CD4-positive, alpha-beta T cell treated with Interferon alpha-2 for 1 hour (primary cell): ENCODE measurements around the gene CIDEA.
"Not testable (repeated sequence)": the region's sequence is repeated elsewhere in the genome, so short reads cannot be mapped to it uniquely, and the experiment has no call there.

Experiments
- DNase-seq, 2 donors: peaks; one replicate each; pipeline ENCODE4 v3.0.0-alpha.2; 2020 to 2022

Gene CIDEA, protein sequence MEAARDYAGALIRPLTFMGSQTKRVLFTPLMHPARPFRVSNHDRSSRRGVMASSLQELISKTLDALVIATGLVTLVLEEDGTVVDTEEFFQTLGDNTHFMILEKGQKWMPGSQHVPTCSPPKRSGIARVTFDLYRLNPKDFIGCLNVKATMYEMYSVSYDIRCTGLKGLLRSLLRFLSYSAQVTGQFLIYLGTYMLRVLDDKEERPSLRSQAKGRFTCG

DNA sequence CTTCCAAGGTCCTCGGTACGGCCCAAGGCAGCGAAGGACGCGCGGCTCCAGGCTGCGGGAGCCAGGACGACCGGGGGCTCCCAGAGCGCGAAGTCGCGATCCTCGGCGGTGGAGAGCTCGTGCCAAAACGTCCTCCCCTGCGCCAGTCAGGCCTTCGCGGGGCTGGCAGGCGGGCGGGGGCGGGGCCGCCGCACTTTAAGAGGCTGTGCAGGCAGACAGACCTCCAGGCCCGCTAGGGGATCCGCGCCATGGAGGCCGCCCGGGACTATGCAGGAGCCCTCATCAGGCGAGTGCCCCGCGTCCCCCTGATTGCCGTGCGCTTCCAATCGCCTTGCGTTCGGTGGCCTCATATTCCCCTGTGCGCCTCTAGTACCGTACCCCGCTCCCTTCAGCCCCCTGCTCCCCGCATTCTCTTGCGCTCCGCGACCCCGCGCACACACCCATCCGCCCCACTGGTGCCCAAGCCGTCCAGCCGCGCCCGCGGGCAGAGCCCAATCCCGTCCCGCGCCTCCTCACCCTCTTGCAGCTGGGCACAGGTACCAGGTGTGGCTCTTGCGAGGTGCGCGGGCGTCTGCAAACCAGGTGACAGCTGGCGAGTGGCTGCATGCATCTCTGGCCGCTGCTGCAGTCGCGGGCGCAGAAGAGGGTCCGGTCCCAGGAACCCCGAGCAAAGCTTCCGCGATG, at the start of gene CIDEA:
Gene CIDEA, plus strand, starts transcription at position 226 of the 684 bp plus-strand sequence. Its CDS starts 23 bp downstream, at position 249.
- no peak for DNase-seq

DNA sequence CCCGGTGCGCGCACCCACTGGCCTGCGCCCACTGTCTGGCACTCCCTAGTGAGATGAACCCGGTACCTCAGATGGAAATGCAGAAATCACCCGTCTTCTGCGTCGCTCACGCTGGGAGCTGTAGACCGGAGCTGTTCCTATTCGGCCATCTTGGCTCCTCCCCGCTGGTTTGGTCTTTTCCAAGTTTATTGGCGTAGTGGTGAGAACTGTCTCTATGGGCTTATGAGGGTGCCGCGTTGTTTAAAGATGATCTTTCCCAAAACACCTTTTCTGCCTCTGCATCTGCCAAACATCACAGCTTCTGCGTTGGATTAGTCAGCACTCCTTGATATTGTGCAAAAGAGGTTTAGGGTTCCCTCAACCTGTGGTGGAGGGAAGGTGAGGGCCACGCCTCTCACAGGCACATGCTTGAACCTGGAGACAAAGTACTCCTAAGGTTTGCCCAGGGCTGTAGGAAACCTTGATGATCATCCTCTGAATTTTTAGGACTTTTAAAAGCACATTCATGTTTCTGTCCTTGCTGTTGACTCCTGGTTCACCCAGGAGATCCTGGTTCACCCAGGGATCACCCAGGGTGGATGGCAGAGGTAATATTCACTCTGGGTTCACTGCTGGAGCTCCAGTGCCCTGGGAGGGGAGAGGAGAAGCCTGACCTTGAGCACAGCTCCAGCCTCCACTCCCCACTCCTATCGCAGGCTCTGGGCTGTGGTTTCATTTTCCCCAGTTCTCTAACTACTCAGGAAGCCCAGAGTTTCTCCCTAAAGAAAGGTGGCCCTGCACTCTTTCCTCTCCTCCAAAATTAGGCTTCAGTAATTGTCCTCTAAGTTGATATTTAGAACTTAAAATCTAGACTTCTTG, 45.6 kb upstream of the CIDEA start:
- not testable (repeated sequence) for DNase-seq

DNA sequence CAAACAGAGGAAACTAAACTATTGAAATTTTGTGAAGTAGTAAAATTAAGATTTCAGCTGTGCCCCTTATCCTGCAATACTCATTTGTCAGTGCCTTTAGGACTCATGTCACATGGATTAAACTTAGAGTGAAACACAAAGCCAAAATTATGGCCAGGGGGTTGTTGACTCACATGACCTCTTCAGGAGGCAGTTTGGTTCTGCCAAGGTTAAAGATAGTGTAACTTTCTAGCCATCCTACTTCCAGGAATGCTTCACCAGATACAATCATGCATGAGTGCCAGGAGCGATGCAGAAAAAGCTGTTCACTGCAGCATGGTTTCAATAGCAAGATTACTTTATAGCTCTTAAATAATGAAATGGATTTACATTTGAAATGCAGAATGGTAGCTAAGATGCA, 41.9 kb upstream of the CIDEA start:
- DNase-seq = not testable (repeated sequence)

DNA sequence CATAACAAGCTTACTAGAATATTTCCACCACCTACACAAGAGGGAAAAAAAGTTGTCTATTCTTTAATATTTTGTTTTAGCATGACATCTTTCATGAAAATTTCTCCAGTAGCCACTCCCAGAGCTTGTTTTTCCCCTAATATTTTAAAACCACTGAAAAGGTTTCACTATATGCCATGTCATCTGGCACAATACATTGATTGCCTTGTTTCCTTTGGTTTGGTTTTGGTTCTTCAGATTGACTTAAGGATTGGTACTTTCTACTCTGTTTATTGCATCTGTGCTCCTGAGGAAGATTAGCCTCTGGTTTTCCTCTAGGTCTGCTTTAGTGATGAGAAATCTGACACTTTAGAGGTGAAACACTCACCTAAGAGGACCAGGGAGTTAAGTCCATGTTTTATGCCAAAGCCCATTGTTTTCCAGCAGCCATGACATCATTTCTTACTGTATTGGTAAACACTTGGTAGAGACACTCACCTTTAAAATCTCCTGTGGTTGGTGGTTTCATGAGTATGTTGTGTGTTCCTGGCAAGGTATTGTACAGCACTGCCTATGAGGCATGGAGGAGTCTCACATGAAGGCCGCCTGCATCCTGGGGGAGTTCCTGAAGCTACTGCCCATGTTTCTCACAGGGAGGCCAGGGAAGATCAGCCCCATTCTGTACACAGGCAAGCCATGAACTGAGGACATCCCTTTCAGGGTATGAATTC, 39.7 kb upstream of the CIDEA start:
- DNase-seq = not testable (repeated sequence)

DNA sequence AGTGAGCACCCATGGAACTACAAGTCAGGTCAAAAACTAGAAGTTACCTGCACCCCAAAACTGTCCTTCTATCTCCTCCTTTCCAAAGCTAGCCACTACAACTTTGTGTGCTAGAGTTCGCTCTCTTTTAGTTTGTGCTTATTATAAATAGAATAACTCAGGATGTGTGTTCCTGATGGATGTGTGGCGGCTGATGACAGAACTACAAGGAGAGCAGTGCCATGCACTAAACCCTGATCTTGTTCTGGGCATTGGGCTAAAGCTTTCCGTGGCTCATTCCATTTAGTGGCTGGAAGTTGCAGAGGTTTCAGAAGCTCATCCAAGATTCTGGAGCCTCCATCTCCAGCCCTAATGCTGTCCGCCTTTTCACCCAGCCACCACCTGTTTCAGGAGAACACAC, 37.7 kb upstream of the CIDEA start:
- not testable (repeated sequence) for DNase-seq

DNA sequence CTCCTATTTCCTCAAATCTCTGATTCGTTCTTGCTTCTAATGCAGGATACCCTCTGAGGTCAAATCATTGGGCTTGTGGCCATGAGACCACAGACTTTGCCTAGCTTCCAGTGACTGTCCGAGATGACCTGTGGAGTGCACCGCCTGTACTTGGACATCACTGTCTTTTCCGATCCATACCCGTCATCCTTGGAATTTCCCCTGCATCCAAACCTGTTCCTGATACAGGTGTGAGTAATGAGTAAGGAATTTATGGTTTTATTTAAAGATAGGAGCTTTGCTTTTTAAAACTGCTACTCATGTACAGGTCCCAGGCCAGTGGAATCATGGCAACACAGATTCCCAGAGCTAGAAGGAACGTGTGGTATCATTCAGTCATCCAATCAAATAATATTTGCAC, 35.6 kb upstream of the CIDEA start:
- not testable (repeated sequence) for DNase-seq

DNA sequence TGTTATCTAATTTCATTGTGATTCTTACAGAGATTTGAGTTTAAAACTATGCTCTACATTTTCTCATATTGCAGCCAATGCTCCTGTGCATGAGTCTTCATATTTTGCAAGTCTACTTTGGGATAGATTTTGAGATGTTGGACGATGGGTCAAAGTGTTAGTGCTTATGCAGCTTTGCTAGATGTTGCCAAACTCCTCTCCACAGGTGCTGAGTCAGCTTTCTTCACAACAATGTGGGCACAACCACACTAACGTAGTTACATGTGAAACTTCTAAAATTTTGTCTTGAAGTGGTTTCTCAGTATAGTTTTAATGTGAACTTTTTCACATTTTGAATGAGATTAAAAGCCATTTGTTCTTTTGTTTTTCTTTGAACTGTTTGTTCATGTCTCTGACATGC, 32.1 kb upstream of the CIDEA start:
- DNase-seq = not testable (repeated sequence)

DNA sequence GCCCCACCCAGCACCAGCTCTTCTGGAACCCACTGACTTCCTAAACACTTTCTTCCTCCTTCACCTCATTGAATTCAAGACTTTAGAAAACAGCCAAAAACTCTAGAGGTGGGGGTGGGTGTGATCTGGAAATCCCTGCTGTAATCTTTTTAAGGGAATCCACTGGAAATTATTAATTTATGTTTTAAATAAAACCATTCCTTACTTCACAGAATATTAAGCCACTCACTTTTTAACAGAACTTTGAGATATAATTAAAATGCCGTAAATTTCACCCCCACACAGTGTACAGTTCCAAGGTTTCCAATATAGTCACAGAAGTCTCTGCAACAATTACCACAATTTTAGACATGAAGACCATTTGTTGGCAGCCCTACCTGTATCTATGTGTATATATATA, 30.8 kb upstream of the CIDEA start:
- not testable (repeated sequence) for DNase-seq

DNA sequence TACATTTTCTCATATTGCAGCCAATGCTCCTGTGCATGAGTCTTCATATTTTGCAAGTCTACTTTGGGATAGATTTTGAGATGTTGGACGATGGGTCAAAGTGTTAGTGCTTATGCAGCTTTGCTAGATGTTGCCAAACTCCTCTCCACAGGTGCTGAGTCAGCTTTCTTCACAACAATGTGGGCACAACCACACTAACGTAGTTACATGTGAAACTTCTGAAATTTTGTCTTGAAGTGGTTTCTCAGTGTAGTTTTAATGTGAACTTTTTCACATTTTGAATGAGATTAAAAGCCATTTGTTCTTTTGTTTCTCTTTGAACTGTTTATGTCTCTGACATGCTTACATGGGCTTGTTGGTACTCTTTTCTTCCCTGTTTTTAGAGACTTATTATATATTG, 27.4 kb upstream of the CIDEA start:
- DNase-seq = not testable (repeated sequence)

DNA sequence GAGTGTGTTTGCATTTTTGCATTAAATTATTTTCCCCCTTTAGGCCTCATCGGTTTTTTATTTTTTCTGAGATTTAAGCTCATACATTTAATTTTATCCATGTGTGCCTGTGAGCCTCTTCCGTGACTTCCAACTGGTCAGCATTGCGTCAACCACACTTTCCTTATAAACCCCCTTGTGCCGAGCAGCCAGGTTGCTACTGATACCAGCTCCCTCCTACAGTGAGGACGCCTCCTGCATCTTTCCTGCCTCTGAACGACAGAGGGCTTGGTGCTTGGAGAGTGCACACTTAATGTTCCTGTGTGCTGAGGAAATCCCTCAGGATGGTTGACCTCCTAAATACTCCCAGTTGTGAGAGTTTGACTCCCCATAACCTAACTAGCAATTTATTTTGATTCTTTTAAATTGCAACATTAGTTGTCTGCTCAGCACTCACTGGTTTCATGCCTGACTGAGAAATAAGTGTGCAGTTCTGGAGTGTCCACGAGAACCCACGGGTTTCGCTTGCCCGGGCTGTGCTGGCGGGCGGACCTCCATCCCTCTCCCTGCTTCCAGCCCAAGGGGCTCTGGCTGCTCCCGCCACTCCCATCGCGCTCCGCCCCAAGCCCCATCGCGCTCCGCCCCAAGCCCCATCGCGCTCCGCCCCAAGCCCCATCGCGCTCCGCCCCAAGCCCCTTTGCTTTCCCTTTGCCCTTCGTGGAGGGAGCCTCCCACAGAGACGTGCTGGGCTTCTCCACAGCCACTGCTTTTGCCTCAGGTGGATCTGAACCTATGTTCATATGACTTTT, 26.6 kb upstream of the CIDEA start:
- not testable (repeated sequence) for DNase-seq

DNA sequence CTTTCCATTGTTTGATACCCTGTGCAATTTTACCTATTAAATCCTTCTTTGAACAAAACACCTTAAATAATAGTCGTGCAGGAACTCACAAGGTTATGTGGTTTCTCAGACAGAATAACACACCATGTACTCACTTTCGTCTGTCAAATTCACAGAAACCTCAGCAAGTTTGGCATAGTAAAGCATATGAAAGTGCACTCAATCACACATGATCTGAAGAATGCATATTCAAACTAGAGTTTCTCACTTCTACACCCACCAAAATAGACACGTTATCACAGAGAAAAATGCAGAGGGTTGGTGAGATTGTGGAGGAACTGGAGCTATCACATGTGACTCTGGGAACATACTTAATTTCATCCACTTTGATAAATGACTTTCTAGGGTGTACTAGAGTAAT, 25.9 kb upstream of the CIDEA start:
- DNase-seq = not testable (repeated sequence)

DNA sequence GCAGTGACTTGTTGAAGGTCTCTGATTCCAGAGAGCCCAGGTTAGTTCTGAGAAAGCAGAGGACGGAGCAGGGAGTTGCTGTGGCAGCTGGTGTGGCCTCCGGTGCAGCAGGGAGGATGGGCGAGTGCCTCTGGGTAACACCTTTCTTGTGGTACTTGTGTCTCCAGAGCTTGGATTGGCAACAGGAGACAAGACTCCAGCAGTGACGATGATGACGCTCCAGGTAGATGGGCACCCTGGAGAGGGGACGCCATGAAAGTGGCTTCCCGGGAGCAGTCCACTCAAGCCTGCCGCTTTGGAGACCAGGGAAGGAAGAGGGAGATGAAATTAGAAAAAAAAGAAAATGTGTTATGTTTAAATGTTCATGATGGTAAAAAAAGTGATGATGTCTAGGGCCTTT, 23.6 kb upstream of the CIDEA start:
- DNase-seq = not testable (repeated sequence)

DNA sequence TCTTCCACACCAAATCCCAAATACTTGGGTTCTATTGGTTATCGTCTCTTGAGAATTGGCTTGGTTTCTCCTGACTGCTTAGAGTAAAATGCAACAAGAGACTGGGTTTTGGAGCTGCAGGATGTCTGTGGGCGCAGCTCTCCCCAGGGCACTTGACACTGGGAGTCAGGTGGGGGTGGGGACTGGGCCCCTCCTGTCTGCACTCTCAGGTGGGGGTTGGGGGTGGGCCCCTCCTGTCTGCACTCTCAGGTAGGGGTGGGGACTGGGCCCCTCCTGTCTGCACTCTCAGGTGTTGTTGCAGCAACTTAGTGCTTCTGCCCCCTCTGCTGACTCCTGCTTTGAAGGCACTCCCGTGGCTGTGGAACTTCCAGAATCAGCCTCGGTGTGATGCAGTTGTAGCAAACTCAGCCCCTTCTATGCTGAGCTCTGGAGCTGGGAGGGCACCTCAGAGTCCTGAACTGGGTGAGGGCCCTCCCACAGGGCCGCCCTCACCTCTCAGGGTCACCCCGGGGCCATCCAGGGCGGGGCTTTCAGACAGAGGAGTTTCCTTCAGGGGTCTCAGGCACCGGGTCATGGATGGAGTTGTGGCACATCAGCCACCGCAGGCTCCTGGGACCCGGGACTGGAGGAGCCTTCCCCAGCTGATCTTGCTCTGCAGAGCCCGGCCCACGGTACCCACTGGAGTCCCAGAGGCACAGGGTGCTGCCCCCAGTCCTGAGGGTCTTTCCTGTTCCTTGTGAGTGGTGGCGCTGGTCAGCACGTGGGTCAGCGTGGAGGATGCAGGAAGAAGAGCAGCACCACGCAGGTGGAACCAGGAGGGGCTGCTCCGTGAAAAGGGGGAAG, 22.9 kb upstream of the CIDEA start:
- DNase-seq = no peak

DNA sequence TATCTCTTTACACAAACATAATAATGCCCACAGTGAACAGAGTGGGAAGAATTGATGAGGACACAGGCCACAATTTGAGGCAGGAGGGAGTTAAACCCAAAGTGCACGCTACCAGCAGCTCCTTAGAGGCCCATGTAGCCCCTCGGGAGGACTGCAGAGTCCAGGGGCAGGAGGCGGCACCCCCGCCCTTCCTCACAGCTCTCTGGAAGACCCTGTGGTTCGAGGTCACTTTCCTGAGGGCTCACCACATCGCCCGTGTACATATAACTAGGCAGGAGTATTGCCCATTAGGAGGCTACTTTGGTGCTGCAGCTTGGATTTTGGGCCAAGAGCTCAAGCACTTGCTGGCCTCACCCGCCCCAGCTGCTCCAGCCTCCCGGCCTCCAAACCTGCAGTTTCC, 22.2 kb upstream of the CIDEA start:
- no peak for DNase-seq

DNA sequence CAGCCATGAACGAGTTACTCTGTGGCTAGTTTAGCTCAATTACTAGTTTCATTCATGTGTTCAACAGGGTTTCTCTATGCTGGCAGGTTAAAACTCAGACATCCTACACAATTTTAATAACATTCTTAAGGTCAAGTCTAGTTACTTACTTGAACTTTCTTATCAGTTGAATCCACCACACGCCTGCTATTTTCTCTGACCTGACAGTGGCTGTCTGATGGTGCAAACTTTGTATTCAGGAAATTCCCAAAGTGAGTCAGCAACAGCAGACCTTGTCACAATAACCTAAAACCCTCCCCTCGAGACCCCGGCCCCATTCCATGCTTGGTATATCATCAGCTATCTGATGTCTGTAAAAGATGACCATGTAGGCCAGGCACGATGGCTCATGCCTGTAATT, 20.8 kb upstream of the CIDEA start:
- DNase-seq = no peak

DNA sequence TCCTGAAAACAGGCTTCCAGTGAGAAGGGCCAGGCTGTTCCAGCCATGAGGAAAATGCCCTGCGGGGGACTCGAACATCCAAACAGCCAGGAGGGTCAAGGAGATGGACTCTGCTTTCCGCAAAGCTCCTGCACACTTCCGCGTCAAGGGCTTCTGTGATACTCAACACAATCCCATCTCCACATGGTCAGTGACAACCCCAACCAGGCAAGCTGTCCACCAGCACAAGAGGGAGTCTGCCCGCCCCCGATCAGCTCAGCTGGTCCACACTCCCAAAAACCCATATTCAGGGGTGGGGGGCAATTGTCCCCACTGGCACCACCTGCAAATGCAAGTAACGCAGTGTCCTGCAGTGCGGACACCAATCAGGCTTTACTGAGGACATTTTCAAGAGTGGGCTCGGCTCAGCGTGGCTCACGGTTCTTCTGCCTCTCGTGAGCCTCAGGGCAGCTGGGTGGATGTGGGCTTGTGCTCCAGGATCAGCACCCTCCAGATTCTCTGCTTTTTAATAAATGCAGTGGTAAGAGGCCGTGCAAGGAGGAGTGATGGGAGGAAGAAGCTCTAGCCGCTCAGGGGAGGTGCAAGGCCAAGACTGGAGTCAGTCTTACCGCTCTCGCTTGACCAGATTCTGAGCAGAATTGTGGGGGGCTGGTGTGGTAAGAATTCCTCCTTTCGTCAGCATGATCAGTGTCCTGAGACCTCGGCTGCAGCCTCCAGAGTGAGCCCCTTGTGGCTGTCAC, 19.5 kb upstream of the CIDEA start:
- no peak for DNase-seq

DNA sequence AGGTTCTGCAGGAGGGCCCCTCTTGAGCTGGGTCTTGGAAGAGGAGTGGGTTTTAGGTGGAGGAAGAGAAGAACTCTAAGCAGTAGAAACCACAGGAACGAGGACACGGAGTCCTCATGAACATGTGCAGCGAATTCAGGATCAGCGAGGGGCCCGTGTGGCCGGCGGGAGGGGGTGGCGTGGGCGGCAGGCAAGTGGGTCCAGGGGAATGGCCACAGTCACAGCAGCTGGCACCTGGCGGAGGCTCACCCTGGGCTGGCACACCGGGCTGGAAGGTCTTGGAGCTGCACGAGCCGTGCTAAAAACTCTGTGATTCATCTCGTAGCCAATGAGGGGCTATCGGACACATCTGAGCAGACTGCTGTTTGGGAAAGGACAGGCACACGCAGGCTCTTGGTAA, 18.0 kb upstream of the CIDEA start:
- DNase-seq = no peak

DNA sequence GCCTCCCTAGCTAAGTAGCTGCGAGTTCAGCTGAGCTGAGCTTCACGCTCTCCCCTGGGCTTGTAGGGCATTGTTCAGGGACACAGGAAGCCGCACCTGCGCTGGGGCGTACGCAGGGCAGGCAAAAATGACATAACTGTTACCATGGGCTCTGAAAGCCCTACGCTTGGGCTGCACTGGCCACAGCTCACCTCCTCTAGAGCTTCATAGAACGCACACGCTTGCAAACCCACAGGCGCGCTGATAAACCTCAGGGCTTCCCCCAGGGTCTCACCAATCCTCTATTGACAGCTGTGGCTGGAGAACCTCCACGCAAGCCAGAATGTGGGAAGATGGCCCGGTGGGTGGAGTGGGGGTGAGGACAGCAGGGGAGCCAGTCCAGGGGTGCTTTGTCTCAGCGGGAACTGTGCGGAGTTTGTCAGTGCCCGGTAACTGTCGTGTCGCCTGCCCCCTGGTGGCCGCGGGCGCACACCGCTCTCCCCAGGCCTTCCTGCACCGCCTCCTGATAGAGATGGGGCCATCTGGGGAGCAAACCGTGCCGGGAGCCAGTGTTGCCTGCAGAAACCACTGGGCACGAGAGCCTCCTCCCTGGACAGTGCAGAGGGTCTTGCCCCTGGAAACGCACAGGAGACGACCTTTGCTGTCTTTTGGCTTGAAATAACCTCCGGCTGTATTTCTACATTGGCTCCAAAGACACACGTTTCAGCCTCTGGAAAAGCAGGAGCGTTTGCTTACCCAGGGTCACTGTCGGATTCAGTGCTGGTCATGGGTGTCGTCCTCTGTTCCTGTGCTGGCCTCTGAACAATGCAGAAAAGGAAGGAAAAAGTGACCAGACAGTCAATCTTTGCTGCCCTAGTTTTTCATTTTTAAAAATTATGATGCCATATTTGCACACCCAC, 17.0 kb upstream of the CIDEA start:
- peak; percentile 36 to 51 for DNase-seq

DNA sequence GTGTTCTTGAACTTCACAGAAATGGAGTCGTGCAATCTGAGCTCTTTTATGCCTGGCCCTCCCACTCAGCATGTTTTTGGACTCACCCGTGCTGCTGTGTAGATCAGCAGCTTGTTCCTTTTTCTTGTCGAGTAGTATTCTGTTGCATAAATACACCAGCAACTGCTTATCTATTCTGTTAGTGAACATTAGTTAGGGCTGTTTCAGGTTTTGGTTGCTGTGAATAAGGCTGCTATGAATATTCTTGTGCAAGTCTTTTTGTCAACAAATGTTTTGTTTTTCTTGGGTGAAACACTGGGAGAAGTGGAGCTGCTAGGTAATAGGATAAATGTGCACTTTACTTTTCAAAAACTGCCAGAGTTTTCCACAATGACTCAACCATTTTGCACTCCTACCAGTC, 15.3 kb upstream of the CIDEA start:
- DNase-seq = no peak
